ENCODE measurements around the gene WBP2NL.

DNA sequence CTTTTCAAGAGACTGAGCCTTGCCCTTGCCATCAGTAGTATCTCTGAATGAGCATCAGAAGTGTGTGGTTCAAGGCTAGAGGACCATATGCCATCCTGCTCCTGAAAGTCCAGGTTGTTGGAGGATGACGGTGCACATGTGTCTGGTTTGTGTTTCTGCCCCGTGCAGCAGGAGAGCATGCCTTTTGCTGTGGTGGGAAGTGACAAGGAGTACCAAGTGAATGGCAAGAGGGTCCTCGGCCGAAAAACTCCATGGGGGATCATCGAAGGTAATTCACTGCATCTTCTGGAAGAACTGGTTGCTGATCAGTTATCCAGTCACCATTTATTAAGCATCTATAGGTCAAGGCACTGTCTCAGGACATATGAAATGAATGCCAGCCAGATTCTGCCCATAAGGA lies 6.1 kb upstream of the WBP2NL start:
- TF ChIP-seq, protein P1, sequence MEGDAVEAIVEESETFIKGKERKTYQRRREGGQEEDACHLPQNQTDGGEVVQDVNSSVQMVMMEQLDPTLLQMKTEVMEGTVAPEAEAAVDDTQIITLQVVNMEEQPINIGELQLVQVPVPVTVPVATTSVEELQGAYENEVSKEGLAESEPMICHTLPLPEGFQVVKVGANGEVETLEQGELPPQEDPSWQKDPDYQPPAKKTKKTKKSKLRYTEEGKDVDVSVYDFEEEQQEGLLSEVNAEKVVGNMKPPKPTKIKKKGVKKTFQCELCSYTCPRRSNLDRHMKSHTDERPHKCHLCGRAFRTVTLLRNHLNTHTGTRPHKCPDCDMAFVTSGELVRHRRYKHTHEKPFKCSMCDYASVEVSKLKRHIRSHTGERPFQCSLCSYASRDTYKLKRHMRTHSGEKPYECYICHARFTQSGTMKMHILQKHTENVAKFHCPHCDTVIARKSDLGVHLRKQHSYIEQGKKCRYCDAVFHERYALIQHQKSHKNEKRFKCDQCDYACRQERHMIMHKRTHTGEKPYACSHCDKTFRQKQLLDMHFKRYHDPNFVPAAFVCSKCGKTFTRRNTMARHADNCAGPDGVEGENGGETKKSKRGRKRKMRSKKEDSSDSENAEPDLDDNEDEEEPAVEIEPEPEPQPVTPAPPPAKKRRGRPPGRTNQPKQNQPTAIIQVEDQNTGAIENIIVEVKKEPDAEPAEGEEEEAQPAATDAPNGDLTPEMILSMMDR (conservative IDR thresholded peaks at IDR 0.05; ENCODE audit: low read length): no peak
- TF ChIP-seq EZH2phosphoT487 (IDR thresholded peaks at IDR 0.05; ENCODE audit: borderline replicate concordance): no peak
